Activated CD8-positive, alpha-beta memory T cell treated with anti-CD3 and anti-CD28 coated beads for 36 hours (primary cell): Measurements from ENCODE around the gene FCMR. TPM values are rescaled to one million over a fixed set of nuclear protein-coding genes. Genes with fewer than 3 reads are reported as not detected.
"Not testable (repeated sequence)": the region's sequence is repeated elsewhere in the genome, so short reads cannot be mapped to it uniquely, and the experiment has no call there.

Experiments
- CTCF ChIA-PET: fragments of 350-600 bp; sonication (Branson Sonifier 250); formaldehyde crosslinking; loops from one replicate; lab custom pipeline; 2021; ENCODE audit warnings: antibody characterized with exemption; lab: Charles Lee
- POLR2A ChIA-PET: fragments of 350-600 bp; sonication (Branson Sonifier 250); formaldehyde crosslinking; loops from one replicate; lab custom pipeline; 2021; ENCODE audit warnings: antibody characterized with exemption; lab: Charles Lee
- total RNA-seq, 2 experiments: library from RNA; stranded (reverse); gene quantifications; one replicate each; pipeline ENCODE4 v1.2.3, GENCODE V29; 2021

The FCMR gene
- total RNA-seq, 2 experiments from 2014 or later, result 53.1 to 56.4 TPM

GRCh38 chr1:206868264-206868663 lies 53.5 kb downstream of the FCMR start:
- POLR2A ChIA-PET, result no interaction called here
- CTCF ChIA-PET, result no interaction called here

- ChIA-PET CTCF (no interaction called here), POLR2A (no interaction called here)
Observed at GRCh38 chr1:206867716-206868115, 54.0 kb downstream of the FCMR start.

GRCh38 chr1:206867239-206867638 lies 54.5 kb downstream of the FCMR start:
- CTCF ChIA-PET, result no interaction called here
- POLR2A ChIA-PET, result no interaction called here

GRCh38 chr1:206866062-206866461 lies 55.7 kb downstream of the FCMR start:
- ChIA-PET CTCF (interaction anchor here (2.2 to 3.3 kb wide), 2 partner anchors 12 to 46 kb away, joined by 7 to 25 read pairs; no protein-coding TSS in a partner anchor), POLR2A (no interaction called here)

GRCh38 chr1:206864939-206865671 lies 56.6 kb downstream of the FCMR start, which contains the start of gene IL20:
Gene IL20, plus strand, starts transcription at chr1:206865623. Its CDS starts 230 bp downstream, at chr1:206865853.
- ChIA-PET CTCF (interaction anchor here (0.5 to 3.3 kb wide), 12 partner anchors 8 to 460 kb away, joined by 3 to 25 read pairs (median 3); no protein-coding TSS in a partner anchor), POLR2A (interaction anchor here (0.6 kb wide), 1 partner anchor 128 kb away, joined by 4 read pairs; no protein-coding TSS in a partner anchor)

- POLR2A ChIA-PET, result no interaction called here
- CTCF ChIA-PET, result interaction anchor here (1.7 to 3.3 kb wide), 2 partner anchors 43 to 49 kb away, joined by 6 to 25 read pairs; no protein-coding TSS in a partner anchor
Observed at GRCh38 chr1:206863266-206863665, 58.5 kb downstream of the FCMR start.

GRCh38 chr1:206860165-206860564 lies 61.6 kb downstream of the FCMR start:
- ChIA-PET CTCF (interaction anchor here (1.7 kb wide), 1 partner anchor 45 kb away, joined by 6 read pairs; no protein-coding TSS in a partner anchor), POLR2A (interaction anchor here (0.6 kb wide), 1 partner anchor 108 kb away, joined by 3 read pairs; no protein-coding TSS in a partner anchor)

GRCh38 chr1:206859082-206859521 lies 62.6 kb downstream of the FCMR start:
- CTCF ChIA-PET, result interaction anchor here (0.8 to 1.7 kb wide), 3 partner anchors 46 to 125 kb away, joined by 3 to 6 read pairs (median 4); no protein-coding TSS in a partner anchor
- POLR2A ChIA-PET, result no interaction called here

- CTCF ChIA-PET, result interaction anchor here (1.0 to 2.1 kb wide), 5 partner anchors 8 to 123 kb away, joined by 3 to 9 read pairs (median 3); partner anchors contain the start of gene IL20
- POLR2A ChIA-PET, result no interaction called here
Observed at GRCh38 chr1:206856674-206857464, 64.9 kb downstream of the FCMR start.

- ChIA-PET CTCF (interaction anchor here (1.7 to 2.1 kb wide), 3 partner anchors 9 to 122 kb away, joined by 3 to 9 read pairs (median 5); partner anchors contain the start of gene IL20), POLR2A (no interaction called here)
Observed at GRCh38 chr1:206855859-206856258, 65.9 kb downstream of the FCMR start.

GRCh38 chr1:206854401-206855129 lies 67.2 kb downstream of the FCMR start:
- ChIA-PET CTCF (interaction anchor here (1.0 kb wide), 1 partner anchor 11 kb away, joined by 3 read pairs; the partner anchor contains the start of gene IL20), POLR2A (no interaction called here)

- POLR2A ChIA-PET, CTCF ChIA-PET: not testable (repeated sequence)
Observed at GRCh38 chr1:206853696-206854095, 68.0 kb downstream of the FCMR start.

Other genes starting within 250 kb of the FCMR start
- 10 to 100 TPM; 86.9 to 87.3 TPM for gene MAPKAPK2, start 237.0 kb downstream of the FCMR start, total RNA-seq
- gene IL19, start 151.2 kb downstream of the FCMR start, total RNA-seq, result not detected
- 1 to 10 TPM; 6.2 to 6.4 TPM for gene IL10, start 149.4 kb downstream of the FCMR start, total RNA-seq
- gene IL20, start 56.3 kb downstream of the FCMR start, total RNA-seq, result not detected
- gene IL24, start 24.5 kb downstream of the FCMR start, total RNA-seq, result 1 to 10 TPM; 1.3 to 2.2 TPM
- 1 to 10 TPM in 1 of 2 experiments, under 1 TPM in 1; 0.31 to 1.0 TPM for gene PIGR, start 24.5 kb upstream of the FCMR start, total RNA-seq
- gene FCAMR, start 48.5 kb upstream of the FCMR start, total RNA-seq, result not detected
- gene C1orf116, start 110.8 kb upstream of the FCMR start, total RNA-seq, result not detected
- 1 to 10 TPM; 9.0 to 9.3 TPM for gene YOD1, start 129.3 kb upstream of the FCMR start, total RNA-seq
- gene PFKFB2, start 131.3 kb upstream of the FCMR start, total RNA-seq, result 1 to 10 TPM; 3.4 to 3.6 TPM
- gene C4BPB, start 166.9 kb upstream of the FCMR start, total RNA-seq, result under 1 TPM in 1 of 2 experiments, not detected in 1; 0.65 TPM
- gene C4BPA, start 182.3 kb upstream of the FCMR start, total RNA-seq, result not detected